ENCODE measurements around the gene CDC20. TPM values are rescaled to one million over a fixed set of nuclear protein-coding genes. Genes with fewer than 3 reads are reported as not detected.

Gene CDC20
- total and polyA plus RNA-seq, 2 donors (not counting 1 experiment from before 2014, with no cell fraction given) = 16.7 to 24.1 TPM

GRCh38 chr1:43363283-43363934, 4.6 kb downstream of the CDC20 start:
- DNase-seq (ENCODE audit: low read depth in 2 of 2) = no peak
- H2AFZ ChIP-seq (ENCODE audit: low read length) = no peak overlapping the region
- no peak overlapping the region for H3K9ac ChIP-seq (ENCODE audit: insufficient read depth, low read length)
- H3K9me3 ChIP-seq (ENCODE audit: control insufficient read depth, insufficient read depth, low read depth, low read length) = no peaks in the 10 kb centered on the region
- no peaks in the 10 kb centered on the region for H4K20me1 ChIP-seq (ENCODE audit: control insufficient read depth, extremely low read depth, insufficient read depth, low read length)
- H3K4me3 ChIP-seq (replicated peaks in 1 of 4; ENCODE audit: control extremely low read depth in 1 of 4, insufficient read depth in 1 of 4, low read depth in 3 of 4, low read length in 4 of 4) = no peak overlapping the region
- H3K36me3 ChIP-seq (ENCODE audit: control insufficient read depth, insufficient read depth, low read length) = peaks cover 32% of the 10 kb centered on the region
- H3K27me3 ChIP-seq (ENCODE audit: control insufficient read depth, insufficient read depth, low read length) = no peaks in the 10 kb centered on the region
- no peak overlapping the region for H3K27ac ChIP-seq (ENCODE audit: insufficient read depth, low read length)
- peaks cover 15% of the 10 kb centered on the region for H3K4me1 ChIP-seq (ENCODE audit: control insufficient read depth, extremely low read depth, insufficient read depth, low read length)
- no peak overlapping the region for H3K4me2 ChIP-seq (ENCODE audit: extremely low read depth, insufficient read depth, low read length)
- no peak for TF ChIP-seq CTCF (conservative IDR thresholded peaks at IDR 0.05 in 1 of 2, IDR thresholded peaks at IDR 0.05 in 1 of 2; ENCODE audit: low read depth in 1 of 2, low read length in 2 of 2)
- no peak for TF ChIP-seq EZH2 (IDR thresholded peaks at IDR 0.05; ENCODE audit: low read length, missing control alignments)
- H3K79me2 ChIP-seq (ENCODE audit: control insufficient read depth, insufficient read depth, low read length) = peaks cover 69% of the 10 kb centered on the region

GRCh38 chr1:43363935-43364525, 5.2 kb downstream of the CDC20 start:
- Histone ChIP-seq H3K4me1 (ENCODE audit: control insufficient read depth, extremely low read depth, insufficient read depth, low read length) (peaks cover 18% of the 10 kb centered on the region), H3K79me2 (ENCODE audit: control insufficient read depth, insufficient read depth, low read length) (peaks cover 72% of the 10 kb centered on the region), H3K4me3 (replicated peaks in 1 of 4; ENCODE audit: control extremely low read depth in 1 of 4, insufficient read depth in 1 of 4, low read depth in 3 of 4, low read length in 4 of 4) (no peak overlapping the region), H3K9me3 (ENCODE audit: control insufficient read depth, insufficient read depth, low read depth, low read length) (no peaks in the 10 kb centered on the region), H2AFZ (ENCODE audit: low read length) (no peak overlapping the region), H3K9ac (ENCODE audit: insufficient read depth, low read length) (no peak overlapping the region), H3K27me3 (ENCODE audit: control insufficient read depth, insufficient read depth, low read length) (no peaks in the 10 kb centered on the region), H4K20me1 (ENCODE audit: control insufficient read depth, extremely low read depth, insufficient read depth, low read length) (no peaks in the 10 kb centered on the region), H3K27ac (ENCODE audit: insufficient read depth, low read length) (no peak overlapping the region), H3K36me3 (ENCODE audit: control insufficient read depth, insufficient read depth, low read length) (peaks cover 32% of the 10 kb centered on the region), H3K4me2 (ENCODE audit: extremely low read depth, insufficient read depth, low read length) (no peak overlapping the region)
- no peak for TF ChIP-seq CTCF (conservative IDR thresholded peaks at IDR 0.05 in 1 of 2, IDR thresholded peaks at IDR 0.05 in 1 of 2; ENCODE audit: low read depth in 1 of 2, low read length in 2 of 2)
- no peak for TF ChIP-seq EZH2 (IDR thresholded peaks at IDR 0.05; ENCODE audit: low read length, missing control alignments)
- DNase-seq (ENCODE audit: low read depth in 2 of 2) = no peak

GRCh38 chr1:43365678-43366077, 6.9 kb downstream of the CDC20 start:
- Histone ChIP-seq H3K27ac (ENCODE audit: insufficient read depth, low read length) (no peak overlapping the region), H4K20me1 (ENCODE audit: control insufficient read depth, extremely low read depth, insufficient read depth, low read length) (no peaks in the 10 kb centered on the region), H3K4me3 (replicated peaks in 1 of 4; ENCODE audit: control extremely low read depth in 1 of 4, insufficient read depth in 1 of 4, low read depth in 3 of 4, low read length in 4 of 4) (peak overlapping the region in 1 of 4 experiments; percentile 14), H3K36me3 (ENCODE audit: control insufficient read depth, insufficient read depth, low read length) (peaks cover 27% of the 10 kb centered on the region), H3K9me3 (ENCODE audit: control insufficient read depth, insufficient read depth, low read depth, low read length) (no peaks in the 10 kb centered on the region), H2AFZ (ENCODE audit: low read length) (no peak overlapping the region), H3K4me2 (ENCODE audit: extremely low read depth, insufficient read depth, low read length) (peak overlapping the region; percentile 97), H3K79me2 (ENCODE audit: control insufficient read depth, insufficient read depth, low read length) (peaks cover 59% of the 10 kb centered on the region), H3K4me1 (ENCODE audit: control insufficient read depth, extremely low read depth, insufficient read depth, low read length) (peaks cover 11% of the 10 kb centered on the region), H3K9ac (ENCODE audit: insufficient read depth, low read length) (no peak overlapping the region), H3K27me3 (ENCODE audit: control insufficient read depth, insufficient read depth, low read length) (no peaks in the 10 kb centered on the region)
- no peak for DNase-seq (ENCODE audit: low read depth in 2 of 2)
- TF ChIP-seq CTCF (conservative IDR thresholded peaks at IDR 0.05 in 1 of 2, IDR thresholded peaks at IDR 0.05 in 1 of 2; ENCODE audit: low read depth in 1 of 2, low read length in 2 of 2) (no peak), EZH2 (IDR thresholded peaks at IDR 0.05; ENCODE audit: low read length, missing control alignments) (no peak)

All from fibroblast of lung (primary cell).